ENCODE measurements around the gene MCRIP1. TPM values are rescaled to one million over a fixed set of nuclear protein-coding genes. Genes with fewer than 3 reads are reported as not detected.

MCRIP1 gene
- total and polyA plus RNA-seq, 2 donors (not counting 1 experiment from before 2014, with no cell fraction given) = 69.7 to 84.0 TPM

DNA sequence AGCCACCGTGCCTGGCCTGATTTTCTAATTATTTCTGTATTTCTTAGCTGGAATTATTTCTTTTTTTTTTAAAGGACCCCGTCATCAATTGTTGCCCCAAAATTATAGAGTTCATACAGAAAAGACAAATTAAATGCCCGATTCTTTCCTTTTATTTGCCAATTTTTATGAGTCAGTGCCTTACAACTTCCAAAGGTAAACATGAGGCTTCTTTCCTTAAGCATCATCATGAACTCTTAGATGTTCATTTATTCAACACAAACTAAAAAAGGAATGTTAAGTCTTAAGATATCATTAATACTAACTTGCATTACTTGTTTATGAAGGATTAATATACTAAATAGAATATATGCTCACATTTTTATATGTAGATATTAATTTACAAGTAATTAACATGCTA, 45.2 kb upstream of the MCRIP1 start:
- H3K36me3 ChIP-seq (replicated peaks in 1 of 2; ENCODE audit: control extremely low read depth in 1 of 2, control insufficient read depth in 1 of 2, extremely low read depth in 1 of 2, insufficient read depth in 2 of 2, low read length in 1 of 2) = peaks cover 0 to 14% of the 10 kb centered on the region in 2 experiments

DNA sequence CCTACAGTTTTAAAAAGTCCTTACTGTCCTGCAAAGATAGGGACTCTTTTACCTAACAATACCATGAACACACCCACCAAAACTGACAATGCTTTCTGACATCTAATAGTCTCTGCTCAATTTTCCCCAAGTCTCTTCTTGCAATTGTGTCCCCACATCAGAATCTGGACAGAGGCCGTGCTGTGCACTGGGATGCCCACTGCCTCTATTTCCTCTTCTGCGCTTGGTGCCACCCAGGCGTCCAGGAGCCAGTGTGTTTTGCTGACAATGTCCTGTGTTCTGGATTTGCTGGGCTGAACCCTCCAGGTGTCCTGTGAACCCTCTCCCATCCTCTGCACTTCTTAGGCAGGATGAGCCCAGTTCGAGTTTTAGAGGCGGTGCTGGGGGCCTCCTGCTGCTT, 44.5 kb upstream of the MCRIP1 start:
- Histone ChIP-seq H3K36me3 (replicated peaks in 1 of 2; ENCODE audit: control extremely low read depth in 1 of 2, control insufficient read depth in 1 of 2, extremely low read depth in 1 of 2, insufficient read depth in 2 of 2, low read length in 1 of 2) (peaks cover 0 to 14% of the 10 kb centered on the region in 2 experiments), H3K4me2 (replicated peaks; ENCODE audit: low read depth, low read length, poor library complexity, severe bottlenecking) (no peak overlapping the region), H3K9me3 (ENCODE audit: control extremely low read depth in 1 of 3, control insufficient read depth in 2 of 3, insufficient read depth in 1 of 3, low read length in 2 of 3) (no peaks in the 10 kb centered on the region), H3K79me2 (ENCODE audit: control insufficient read depth, insufficient read depth, low read length) (peaks cover 30% of the 10 kb centered on the region), H3K9ac (ENCODE audit: low read length) (no peak overlapping the region), H3K4me1 (ENCODE audit: control insufficient read depth in 2 of 2, insufficient read depth in 2 of 2, low read length in 2 of 2) (peaks cover 5 to 9% of the 10 kb centered on the region in 2 donors), H3K27me3 (replicated peaks in 1 of 4; ENCODE audit: control extremely low read depth in 1 of 4, control insufficient read depth in 3 of 4, insufficient read depth in 4 of 4, low read length in 3 of 4) (no peaks in the 10 kb centered on the region), H3K27ac (ENCODE audit: low read length in 2 of 2) (no peak overlapping the region), H3K4me3 (ENCODE audit: control extremely low read depth in 1 of 5, extremely low read depth in 1 of 5, insufficient read depth in 1 of 5, low read depth in 2 of 5, low read length in 4 of 5) (no peak overlapping the region), H2AFZ (ENCODE audit: insufficient read depth, low read depth, low read length, poor library complexity, severe bottlenecking) (no peak overlapping the region), H4K20me1 (ENCODE audit: control insufficient read depth, insufficient read depth, low read length, poor library complexity, severe bottlenecking) (no peaks in the 10 kb centered on the region)
- H3K4me3 Mint-ChIP-seq = no peak overlapping the region
- no peak for TF ChIP-seq EZH2 (IDR thresholded peaks at IDR 0.05; ENCODE audit: borderline replicate concordance, insufficient read depth, low read depth, low read length, poor library complexity, severe bottlenecking)
- TF ChIP-seq, protein P1, sequence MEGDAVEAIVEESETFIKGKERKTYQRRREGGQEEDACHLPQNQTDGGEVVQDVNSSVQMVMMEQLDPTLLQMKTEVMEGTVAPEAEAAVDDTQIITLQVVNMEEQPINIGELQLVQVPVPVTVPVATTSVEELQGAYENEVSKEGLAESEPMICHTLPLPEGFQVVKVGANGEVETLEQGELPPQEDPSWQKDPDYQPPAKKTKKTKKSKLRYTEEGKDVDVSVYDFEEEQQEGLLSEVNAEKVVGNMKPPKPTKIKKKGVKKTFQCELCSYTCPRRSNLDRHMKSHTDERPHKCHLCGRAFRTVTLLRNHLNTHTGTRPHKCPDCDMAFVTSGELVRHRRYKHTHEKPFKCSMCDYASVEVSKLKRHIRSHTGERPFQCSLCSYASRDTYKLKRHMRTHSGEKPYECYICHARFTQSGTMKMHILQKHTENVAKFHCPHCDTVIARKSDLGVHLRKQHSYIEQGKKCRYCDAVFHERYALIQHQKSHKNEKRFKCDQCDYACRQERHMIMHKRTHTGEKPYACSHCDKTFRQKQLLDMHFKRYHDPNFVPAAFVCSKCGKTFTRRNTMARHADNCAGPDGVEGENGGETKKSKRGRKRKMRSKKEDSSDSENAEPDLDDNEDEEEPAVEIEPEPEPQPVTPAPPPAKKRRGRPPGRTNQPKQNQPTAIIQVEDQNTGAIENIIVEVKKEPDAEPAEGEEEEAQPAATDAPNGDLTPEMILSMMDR (IDR thresholded peaks at IDR 0.05) = no peak
- CTCF ChIA-PET = no interaction called here
- no peaks in the 10 kb centered on the region for H3K27me3 Mint-ChIP-seq
- no peak overlapping the region for H3K27ac Mint-ChIP-seq
- peaks cover 8% of the 10 kb centered on the region for H3K4me1 Mint-ChIP-seq
- H3K9me3 Mint-ChIP-seq (ENCODE audit: insufficient read depth) = no peaks in the 10 kb centered on the region
- POLR2A ChIA-PET = interaction anchor here (0.7 kb wide), 1 partner anchor 11 kb away, joined by 4 read pairs; no protein-coding TSS in a partner anchor
- ATAC-seq (ENCODE audit: low read depth) (no peak), DNase-seq (no peak)
- 100% methylated on average over 3 of the region's 5 CpGs for WGBS (ENCODE audit: insufficient coverage)
- intact Hi-C loops (cut with micrococcal nuclease) = no loop called here

More for the DNA sequence above, 45.2 kb upstream of the MCRIP1 start:
- 100% methylated on average over 1 of the region's 3 CpGs for WGBS (ENCODE audit: insufficient coverage)
- DNase-seq (no peak), ATAC-seq (ENCODE audit: low read depth) (no peak)
- intact Hi-C loops (cut with micrococcal nuclease) = no loop called here
- Histone ChIP-seq H3K9ac (ENCODE audit: low read length) (no peak overlapping the region), H4K20me1 (ENCODE audit: control insufficient read depth, insufficient read depth, low read length, poor library complexity, severe bottlenecking) (no peaks in the 10 kb centered on the region), H3K27me3 (replicated peaks in 1 of 4; ENCODE audit: control extremely low read depth in 1 of 4, control insufficient read depth in 3 of 4, insufficient read depth in 4 of 4, low read length in 3 of 4) (no peaks in the 10 kb centered on the region), H3K4me2 (replicated peaks; ENCODE audit: low read depth, low read length, poor library complexity, severe bottlenecking) (no peak overlapping the region), H3K9me3 (ENCODE audit: control extremely low read depth in 1 of 3, control insufficient read depth in 2 of 3, insufficient read depth in 1 of 3, low read length in 2 of 3) (no peaks in the 10 kb centered on the region), H3K79me2 (ENCODE audit: control insufficient read depth, insufficient read depth, low read length) (peaks cover 24% of the 10 kb centered on the region), H3K4me3 (ENCODE audit: control extremely low read depth in 1 of 5, extremely low read depth in 1 of 5, insufficient read depth in 1 of 5, low read depth in 2 of 5, low read length in 4 of 5) (no peak overlapping the region), H3K27ac (ENCODE audit: low read length in 2 of 2) (no peak overlapping the region), H2AFZ (ENCODE audit: insufficient read depth, low read depth, low read length, poor library complexity, severe bottlenecking) (no peak overlapping the region), H3K4me1 (ENCODE audit: control insufficient read depth in 2 of 2, insufficient read depth in 2 of 2, low read length in 2 of 2) (peaks cover 0 to 1% of the 10 kb centered on the region in 2 donors)
- peaks cover 3% of the 10 kb centered on the region for H3K4me1 Mint-ChIP-seq
- no peak for TF ChIP-seq EZH2 (IDR thresholded peaks at IDR 0.05; ENCODE audit: borderline replicate concordance, insufficient read depth, low read depth, low read length, poor library complexity, severe bottlenecking)
- TF ChIP-seq, protein P1 (IDR thresholded peaks at IDR 0.05) = no peak
- H3K9me3 Mint-ChIP-seq (ENCODE audit: insufficient read depth) = no peaks in the 10 kb centered on the region
- CTCF ChIA-PET = no interaction called here
- H3K27ac Mint-ChIP-seq = no peak overlapping the region
- H3K27me3 Mint-ChIP-seq = no peaks in the 10 kb centered on the region
- no peak overlapping the region for H3K4me3 Mint-ChIP-seq
- POLR2A ChIA-PET = no interaction called here

Measured in B cell (primary cell).